Measurements from ENCODE around the gene COPB1.
"Not testable (repeated sequence)": the region's sequence is repeated elsewhere in the genome, so short reads cannot be mapped to it uniquely, and the experiment has no call there.

COPB1 gene

GRCh38 chr11:14538271-14538925 is 38.8 kb upstream of the COPB1 start:
- no peaks in the 10 kb centered on the region for H3K27me3 ChIP-seq (ENCODE audit: insufficient read depth, low read length)
- H3K79me2 ChIP-seq (ENCODE audit: control insufficient read depth, insufficient read depth, low read length, unreplicated experiment): no peaks in the 10 kb centered on the region
- no peak overlapping the region for H3K4me3 ChIP-seq (ENCODE audit: low read depth, low read length)
- H3K4me1 ChIP-seq (ENCODE audit: control insufficient read depth, insufficient read depth, low read length, unreplicated experiment): peaks cover 6% of the 10 kb centered on the region
- H3K27ac ChIP-seq (ENCODE audit: low read depth, low read length): no peak overlapping the region
- no peaks in the 10 kb centered on the region for H3K36me3 ChIP-seq (ENCODE audit: insufficient read depth, low read length)
- no peak overlapping the region for H2AFZ ChIP-seq (ENCODE audit: low read length, unreplicated experiment)

DNA sequence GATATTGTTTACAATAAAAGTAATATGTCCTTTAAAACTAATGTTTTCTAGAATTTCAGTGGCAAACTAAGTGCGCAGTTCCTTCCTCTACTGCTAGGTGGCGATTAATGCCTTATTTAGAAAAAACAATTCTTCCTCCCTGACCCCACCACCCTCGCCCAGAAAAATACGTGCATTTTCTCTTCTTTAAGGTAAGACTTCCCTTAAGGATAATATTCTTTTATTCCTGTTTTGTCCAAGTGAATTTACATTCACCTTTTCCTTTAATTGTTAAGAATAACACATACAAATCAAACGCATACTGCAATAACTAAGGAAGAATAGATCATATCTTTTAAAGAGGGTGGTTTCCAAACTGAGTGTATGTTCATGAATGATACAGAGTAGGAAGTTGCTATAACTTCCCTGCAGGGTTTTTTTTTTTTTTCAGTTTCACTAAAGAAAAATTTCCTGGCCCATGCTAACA is 37.6 kb upstream of the COPB1 start:
- Histone ChIP-seq H3K4me3 (ENCODE audit: low read depth, low read length) (no peak overlapping the region; the same call in 1 of the 2 replicates), H3K4me1 (ENCODE audit: control insufficient read depth, insufficient read depth, low read length, unreplicated experiment) (peaks cover 6% of the 10 kb centered on the region), H2AFZ (ENCODE audit: low read length, unreplicated experiment) (peak overlapping the region; percentile 66), H3K27me3 (ENCODE audit: insufficient read depth, low read length) (no peaks in the 10 kb centered on the region), H3K27ac (ENCODE audit: low read depth, low read length) (no peak overlapping the region), H3K36me3 (ENCODE audit: insufficient read depth, low read length) (no peaks in the 10 kb centered on the region), H3K79me2 (ENCODE audit: control insufficient read depth, insufficient read depth, low read length, unreplicated experiment) (no peaks in the 10 kb centered on the region)

DNA sequence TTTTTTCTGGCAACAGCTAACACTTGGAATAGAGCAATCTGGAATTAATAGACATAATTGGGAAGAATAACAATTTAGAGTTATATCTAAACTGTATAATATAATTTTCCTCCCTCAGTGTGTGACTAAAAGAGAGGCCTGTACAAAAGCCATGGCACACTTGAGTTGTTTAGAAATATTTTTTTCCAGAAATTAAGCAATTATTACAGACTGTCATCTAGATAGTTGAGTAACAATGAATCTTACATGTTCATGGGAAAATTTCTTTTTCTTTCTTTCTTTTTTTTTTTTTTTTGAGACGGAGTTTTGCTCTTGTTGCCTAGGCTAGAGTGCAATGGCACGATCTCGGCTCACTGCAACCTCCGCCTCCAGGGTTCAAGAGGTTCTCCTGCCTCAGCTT is 35.6 kb upstream of the COPB1 start:
- not testable (repeated sequence) for H3K4me3 ChIP-seq (ENCODE audit: low read depth, low read length); H3K36me3 ChIP-seq (ENCODE audit: insufficient read depth, low read length); H3K27me3 ChIP-seq (ENCODE audit: insufficient read depth, low read length); H3K4me1 ChIP-seq (ENCODE audit: control insufficient read depth, insufficient read depth, low read length, unreplicated experiment); H3K79me2 ChIP-seq (ENCODE audit: control insufficient read depth, insufficient read depth, low read length, unreplicated experiment); H2AFZ ChIP-seq (ENCODE audit: low read length, unreplicated experiment); H3K27ac ChIP-seq (ENCODE audit: low read depth, low read length)

DNA sequence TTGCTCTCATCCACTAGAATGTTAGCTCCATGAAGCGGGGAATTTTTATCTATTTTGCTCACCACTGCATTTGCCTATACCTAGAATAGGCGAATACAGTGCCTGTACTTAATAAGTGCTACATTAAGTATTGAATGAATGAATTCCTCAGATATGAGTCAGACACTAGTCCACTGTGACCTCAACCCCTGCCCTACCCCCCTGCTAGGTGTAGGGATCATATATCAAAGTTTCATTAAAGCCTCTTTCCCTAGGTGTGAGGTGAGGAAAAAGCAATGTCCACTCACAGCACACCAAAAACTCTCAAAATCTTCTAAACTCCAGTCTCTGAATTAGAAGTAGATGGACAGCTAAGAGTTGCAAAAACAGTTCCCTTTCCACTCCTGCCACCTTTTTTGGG is 30.3 kb upstream of the COPB1 start:
- peaks cover 3% of the 10 kb centered on the region for H3K4me1 ChIP-seq (ENCODE audit: control insufficient read depth, insufficient read depth, low read length, unreplicated experiment)
- no peak overlapping the region for H3K4me3 ChIP-seq (ENCODE audit: low read depth, low read length)
- no peaks in the 10 kb centered on the region for H3K27me3 ChIP-seq (ENCODE audit: insufficient read depth, low read length)
- H2AFZ ChIP-seq (ENCODE audit: low read length, unreplicated experiment): no peak overlapping the region
- no peaks in the 10 kb centered on the region for H3K36me3 ChIP-seq (ENCODE audit: insufficient read depth, low read length)
- H3K79me2 ChIP-seq (ENCODE audit: control insufficient read depth, insufficient read depth, low read length, unreplicated experiment): no peaks in the 10 kb centered on the region
- no peak overlapping the region for H3K27ac ChIP-seq (ENCODE audit: low read depth, low read length)

DNA sequence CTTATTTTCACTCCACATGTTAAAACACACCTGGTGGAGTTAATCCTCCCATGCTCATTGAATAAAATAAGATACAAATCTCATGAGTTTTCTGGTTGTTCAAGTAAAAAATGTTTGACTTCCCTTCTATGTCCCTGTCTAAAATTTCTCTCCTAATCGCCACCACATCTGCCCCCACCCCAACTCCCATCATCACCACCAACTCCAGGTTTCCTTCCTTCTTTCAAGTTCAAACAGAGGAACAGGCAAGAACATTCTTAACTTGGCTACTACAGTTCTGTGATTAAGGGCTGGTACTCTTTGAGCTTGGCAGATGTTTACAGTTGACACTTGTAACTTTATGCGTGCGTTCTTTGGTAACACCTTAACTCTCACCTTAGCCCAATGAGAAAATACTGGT is 29.7 kb upstream of the COPB1 start:
- no peaks in the 10 kb centered on the region for H3K79me2 ChIP-seq (ENCODE audit: control insufficient read depth, insufficient read depth, low read length, unreplicated experiment)
- H3K27me3 ChIP-seq (ENCODE audit: insufficient read depth, low read length): no peaks in the 10 kb centered on the region
- H3K36me3 ChIP-seq (ENCODE audit: insufficient read depth, low read length): no peaks in the 10 kb centered on the region
- H3K4me1 ChIP-seq (ENCODE audit: control insufficient read depth, insufficient read depth, low read length, unreplicated experiment): peaks cover 3% of the 10 kb centered on the region
- no peak overlapping the region for H2AFZ ChIP-seq (ENCODE audit: low read length, unreplicated experiment)
- no peak overlapping the region for H3K27ac ChIP-seq (ENCODE audit: low read depth, low read length)
- no peak overlapping the region for H3K4me3 ChIP-seq (ENCODE audit: low read depth, low read length)

GRCh38 chr11:14522801-14523200 is 23.2 kb upstream of the COPB1 start:
- Histone ChIP-seq H3K36me3 (ENCODE audit: insufficient read depth, low read length) (no peaks in the 10 kb centered on the region), H3K4me1 (ENCODE audit: control insufficient read depth, insufficient read depth, low read length, unreplicated experiment) (peaks cover 9% of the 10 kb centered on the region), H3K27me3 (ENCODE audit: insufficient read depth, low read length) (no peaks in the 10 kb centered on the region), H2AFZ (ENCODE audit: low read length, unreplicated experiment) (no peak overlapping the region), H3K4me3 (ENCODE audit: low read depth, low read length) (no peak overlapping the region), H3K27ac (ENCODE audit: low read depth, low read length) (no peak overlapping the region), H3K79me2 (ENCODE audit: control insufficient read depth, insufficient read depth, low read length, unreplicated experiment) (peaks cover 23% of the 10 kb centered on the region)

- Histone ChIP-seq H3K4me1 (ENCODE audit: control insufficient read depth, insufficient read depth, low read length, unreplicated experiment) (peaks cover 10% of the 10 kb centered on the region), H3K27ac (ENCODE audit: low read depth, low read length) (no peak overlapping the region), H3K27me3 (ENCODE audit: insufficient read depth, low read length) (no peaks in the 10 kb centered on the region), H3K79me2 (ENCODE audit: control insufficient read depth, insufficient read depth, low read length, unreplicated experiment) (peaks cover 28% of the 10 kb centered on the region), H2AFZ (ENCODE audit: low read length, unreplicated experiment) (no peak overlapping the region), H3K4me3 (ENCODE audit: low read depth, low read length) (no peak overlapping the region), H3K36me3 (ENCODE audit: insufficient read depth, low read length) (peaks cover 3% of the 10 kb centered on the region)
Measured at GRCh38 chr11:14522245-14522644, 22.6 kb upstream of the COPB1 start.

DNA sequence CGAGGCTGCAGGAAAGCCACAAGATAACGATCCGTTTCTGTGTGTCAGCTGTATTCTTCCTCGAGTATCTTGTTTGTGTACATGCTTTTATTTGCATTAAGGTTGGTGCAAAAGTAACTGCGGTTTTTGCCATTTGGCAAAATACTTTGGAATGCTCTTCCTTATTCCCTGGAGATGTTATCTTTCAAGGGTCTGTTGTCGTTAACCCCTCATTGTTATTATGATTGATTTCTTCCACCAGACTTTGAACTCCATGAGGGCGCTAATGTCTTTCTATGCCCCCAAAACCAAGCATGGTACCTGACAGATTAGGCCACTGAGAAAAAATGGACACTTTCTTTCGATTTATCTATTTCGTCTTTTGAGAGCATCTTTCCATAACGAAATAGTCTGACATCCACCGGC is 21.1 kb upstream of the COPB1 start:
- H3K79me2 ChIP-seq (ENCODE audit: control insufficient read depth, insufficient read depth, low read length, unreplicated experiment): peaks cover 35% of the 10 kb centered on the region
- H3K36me3 ChIP-seq (ENCODE audit: insufficient read depth, low read length): peaks cover 7% of the 10 kb centered on the region
- H3K4me1 ChIP-seq (ENCODE audit: control insufficient read depth, insufficient read depth, low read length, unreplicated experiment): peaks cover 13% of the 10 kb centered on the region
- H2AFZ ChIP-seq (ENCODE audit: low read length, unreplicated experiment): peak overlapping the region; percentile 96
- no peaks in the 10 kb centered on the region for H3K27me3 ChIP-seq (ENCODE audit: insufficient read depth, low read length)
- H3K27ac ChIP-seq (ENCODE audit: low read depth, low read length): peak overlapping the region; percentile 92
- peak overlapping the region; percentile 89 for H3K4me3 ChIP-seq (ENCODE audit: low read depth, low read length)

DNA sequence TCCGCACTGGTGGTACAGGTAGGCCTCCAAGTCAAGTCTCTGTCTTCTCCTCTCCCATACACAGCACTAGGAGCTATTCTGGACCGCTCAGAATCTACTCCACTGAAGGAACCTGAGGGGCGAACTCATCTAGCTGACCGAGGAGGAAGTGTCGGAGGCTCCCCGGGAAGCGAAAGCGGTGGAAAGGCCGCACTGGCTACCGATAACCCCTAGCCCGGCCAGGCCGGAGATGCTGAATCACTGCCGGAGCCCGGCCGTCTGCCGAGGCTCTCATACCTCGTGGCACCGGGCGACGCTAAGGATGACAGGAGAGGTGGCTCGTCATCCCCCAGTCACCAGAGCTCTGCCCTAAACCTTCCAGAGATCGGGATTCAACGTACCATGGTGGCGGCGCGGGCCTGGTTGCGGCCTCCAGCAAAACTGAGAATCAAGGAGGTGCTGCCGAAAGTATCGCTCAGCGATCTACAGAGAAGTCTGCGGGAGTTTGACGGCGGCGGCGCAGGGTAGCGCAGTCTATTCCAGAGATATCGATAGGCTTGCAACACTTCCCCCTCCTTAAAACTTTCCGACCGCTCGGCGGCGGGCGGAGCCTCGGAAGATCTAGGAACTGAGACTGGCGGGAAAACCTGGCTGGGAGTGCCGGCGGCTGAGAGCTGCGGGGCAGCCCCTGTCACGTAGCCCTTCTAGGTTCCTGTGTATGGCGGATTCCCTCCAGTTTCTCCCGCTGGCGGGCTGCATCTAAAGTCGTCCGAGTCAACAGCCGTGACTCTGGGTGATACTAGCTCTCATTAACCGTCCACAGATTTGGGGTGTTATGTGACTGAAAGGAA is 20.5 kb upstream of the COPB1 start, which contains the start of gene PSMA1:
Gene PSMA1, minus strand, starts transcription at position 470 of the 830 bp plus-strand sequence. Its CDS starts 87 bp downstream, at position 383.
- Histone ChIP-seq H2AFZ (ENCODE audit: low read length, unreplicated experiment) (peak within 1 kb of the TSS; percentile 96), H3K4me3 (ENCODE audit: low read depth, low read length) (peak within 1 kb of the TSS; percentile 89), H3K27ac (ENCODE audit: low read depth, low read length) (peak within 1 kb of the TSS; percentile 92), H3K27me3 (ENCODE audit: insufficient read depth, low read length) (no peaks in the 10 kb centered on the region), H3K79me2 (ENCODE audit: control insufficient read depth, insufficient read depth, low read length, unreplicated experiment) (peaks cover 36% of the 10 kb centered on the region), H3K4me1 (ENCODE audit: control insufficient read depth, insufficient read depth, low read length, unreplicated experiment) (peaks cover 13% of the 10 kb centered on the region), H3K36me3 (ENCODE audit: insufficient read depth, low read length) (peaks cover 9% of the 10 kb centered on the region)

- Histone ChIP-seq H3K27ac (ENCODE audit: low read depth, low read length) (peak overlapping the region; percentile 92), H3K36me3 (ENCODE audit: insufficient read depth, low read length) (peaks cover 14% of the 10 kb centered on the region), H3K79me2 (ENCODE audit: control insufficient read depth, insufficient read depth, low read length, unreplicated experiment) (peaks cover 42% of the 10 kb centered on the region), H3K4me1 (ENCODE audit: control insufficient read depth, insufficient read depth, low read length, unreplicated experiment) (peaks cover 13% of the 10 kb centered on the region), H2AFZ (ENCODE audit: low read length, unreplicated experiment) (peak overlapping the region; percentile 69), H3K27me3 (ENCODE audit: insufficient read depth, low read length) (no peaks in the 10 kb centered on the region), H3K4me3 (ENCODE audit: low read depth, low read length) (peak overlapping the region; percentile 89)
Measured at GRCh38 chr11:14519597-14519916, 19.9 kb upstream of the COPB1 start.

DNA sequence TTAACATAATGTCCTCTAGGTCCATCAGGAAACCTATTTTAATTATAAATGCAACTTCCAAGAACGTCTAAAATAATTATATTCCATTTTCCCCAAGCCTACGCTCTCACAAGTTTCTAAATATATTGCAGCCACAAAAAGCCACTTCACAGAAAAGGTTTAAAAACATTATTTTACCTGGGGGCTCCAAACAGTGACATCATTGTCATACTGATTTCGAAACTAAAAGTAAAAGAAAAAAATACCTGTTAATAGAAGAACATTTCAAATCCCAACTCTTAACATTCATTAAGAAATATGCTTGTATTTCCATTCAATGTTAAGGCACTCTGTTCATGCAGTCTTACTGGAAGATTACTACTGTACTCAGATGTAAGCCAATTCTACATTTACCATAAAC is 19.2 kb upstream of the COPB1 start:
- H3K27ac ChIP-seq (ENCODE audit: low read depth, low read length): peak overlapping the region; percentile 92
- H3K79me2 ChIP-seq (ENCODE audit: control insufficient read depth, insufficient read depth, low read length, unreplicated experiment): peaks cover 44% of the 10 kb centered on the region
- H3K27me3 ChIP-seq (ENCODE audit: insufficient read depth, low read length): no peaks in the 10 kb centered on the region
- H3K36me3 ChIP-seq (ENCODE audit: insufficient read depth, low read length): peaks cover 22% of the 10 kb centered on the region
- H3K4me1 ChIP-seq (ENCODE audit: control insufficient read depth, insufficient read depth, low read length, unreplicated experiment): peaks cover 13% of the 10 kb centered on the region
- peak overlapping the region; percentile 89 for H3K4me3 ChIP-seq (ENCODE audit: low read depth, low read length)
- H2AFZ ChIP-seq (ENCODE audit: low read length, unreplicated experiment): no peak overlapping the region

Data from ACC112 (cell line).